HG03354 (cell line): Measurements from ENCODE around the gene RFESD.
A peak's percentile ranks its signal among the peaks of the same experiment; 100 is the strongest.
"Not testable (repeated sequence)": the region's sequence is repeated elsewhere in the genome, so short reads cannot be mapped to it uniquely, and the experiment has no call there.

Source experiments
- ATAC-seq: cut with Tn5 transposase; IDR thresholded peaks from one replicate; pipeline ENCODE4 v1.9.1; 2021; ENCODE audit warnings: mild to moderate bottlenecking; ENCODE audit not compliant: unreplicated experiment, poor library complexity, severe bottlenecking

RFESD gene

GRCh38 chr5:95627971-95628810 is 18.4 kb upstream of the RFESD start:
- ATAC-seq: no peak

DNA sequence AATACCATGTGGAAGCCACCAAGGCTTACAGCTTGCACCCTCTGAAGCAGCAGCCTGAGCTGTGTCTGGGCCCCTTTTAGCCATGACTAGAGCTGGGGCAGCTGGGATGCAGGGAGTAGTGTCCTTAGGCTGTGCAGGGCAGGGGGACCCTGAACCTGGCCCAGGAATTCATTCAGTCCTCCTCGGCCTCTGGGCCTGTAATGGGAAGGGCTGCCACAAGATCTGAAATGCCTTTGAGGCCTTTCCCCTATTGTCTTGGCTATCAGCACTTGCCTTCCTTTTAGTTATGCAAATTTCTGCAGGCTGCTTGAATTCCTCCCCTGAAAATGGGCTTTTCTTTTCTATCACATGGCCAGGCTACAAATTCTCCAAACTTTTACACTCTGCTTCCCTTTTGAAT is 17.6 kb upstream of the RFESD start:
- no peak for ATAC-seq

- ATAC-seq: no peak
Measured at GRCh38 chr5:95630394-95630917, 16.1 kb upstream of the RFESD start.

DNA sequence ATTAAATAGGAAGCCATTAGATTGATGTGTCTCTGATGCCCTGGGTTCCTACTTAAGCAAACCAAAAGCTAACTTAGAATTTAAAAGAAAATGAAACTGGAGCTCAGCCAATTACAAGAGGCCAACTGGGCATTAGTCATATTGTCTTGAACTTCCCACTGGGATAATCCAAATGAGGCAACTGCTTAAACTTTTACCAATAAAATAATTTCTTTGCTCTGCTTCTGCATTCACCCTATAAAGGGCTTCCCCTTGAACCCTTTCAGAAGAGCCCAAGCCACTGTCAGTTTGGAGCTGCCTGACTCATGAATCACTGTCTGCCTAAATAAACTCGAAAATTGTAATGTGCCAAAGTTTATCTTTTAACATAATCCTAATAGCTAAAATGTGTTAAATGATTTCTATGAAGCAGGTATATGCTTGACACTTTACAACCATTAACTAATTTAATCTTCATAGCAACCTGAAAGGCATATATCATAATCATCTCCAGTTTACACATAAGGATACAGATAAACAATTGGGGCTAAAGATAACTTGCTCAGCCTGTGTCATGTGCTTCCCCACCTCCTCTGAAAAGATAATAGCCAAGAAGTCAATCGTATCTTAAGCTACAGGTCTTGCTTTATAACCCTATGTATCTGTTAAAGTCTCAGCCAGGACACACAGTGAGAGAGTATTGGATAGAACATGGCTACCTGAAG is 15.2 kb upstream of the RFESD start:
- ATAC-seq: no peak

GRCh38 chr5:95631991-95632675 is 14.4 kb upstream of the RFESD start:
- peak; percentile 99 for ATAC-seq

- not testable (repeated sequence) for ATAC-seq
Measured at GRCh38 chr5:95632942-95633341, 13.6 kb upstream of the RFESD start.

GRCh38 chr5:95633671-95634070 is 12.9 kb upstream of the RFESD start:
- ATAC-seq: no peak

GRCh38 chr5:95634081-95634480 is 12.5 kb upstream of the RFESD start:
- ATAC-seq: no peak

- no peak for ATAC-seq
Measured at GRCh38 chr5:95638632-95639031, 7.9 kb upstream of the RFESD start.

- no peak for ATAC-seq
Measured at GRCh38 chr5:95641741-95642220, 4.8 kb upstream of the RFESD start.

- ATAC-seq: no peak
Measured at GRCh38 chr5:95643152-95643551, 3.4 kb upstream of the RFESD start.

DNA sequence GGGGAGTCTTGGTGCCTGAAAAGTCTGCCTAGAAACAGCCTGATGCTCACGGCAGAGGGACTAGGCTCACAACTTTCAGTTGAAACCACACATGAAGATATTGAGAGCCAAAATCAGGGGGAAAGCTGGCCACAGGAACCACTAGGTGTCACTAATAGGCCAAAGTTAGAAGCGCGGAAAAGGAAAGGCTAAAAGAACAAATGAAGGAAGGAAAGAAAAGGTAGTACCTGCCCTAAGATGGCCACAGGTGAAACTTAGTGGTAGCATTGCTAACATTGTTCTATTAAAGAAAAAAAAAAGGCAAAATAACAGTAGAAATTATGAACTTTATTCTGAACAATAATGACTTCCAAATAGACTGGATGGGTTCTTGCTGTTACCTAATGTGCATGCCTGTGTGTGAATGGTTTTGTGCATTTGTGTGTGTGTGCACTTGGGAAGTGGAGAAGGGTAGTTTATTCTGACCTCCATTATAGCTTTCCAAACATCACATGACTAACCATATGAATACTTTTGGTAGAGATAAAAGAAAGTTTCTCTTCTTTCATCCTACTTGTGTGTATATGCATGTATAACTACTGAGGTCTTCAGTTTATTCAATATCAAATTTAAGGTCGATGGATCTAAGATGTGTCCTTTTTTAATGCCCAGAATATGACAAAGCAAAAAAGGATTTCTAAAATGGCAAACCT is 2.1 kb upstream of the RFESD start:
- peak; percentile 37 for ATAC-seq

GRCh38 chr5:95646226-95646568 is 380 bp upstream of the RFESD start:
- ATAC-seq: not testable (repeated sequence)

DNA sequence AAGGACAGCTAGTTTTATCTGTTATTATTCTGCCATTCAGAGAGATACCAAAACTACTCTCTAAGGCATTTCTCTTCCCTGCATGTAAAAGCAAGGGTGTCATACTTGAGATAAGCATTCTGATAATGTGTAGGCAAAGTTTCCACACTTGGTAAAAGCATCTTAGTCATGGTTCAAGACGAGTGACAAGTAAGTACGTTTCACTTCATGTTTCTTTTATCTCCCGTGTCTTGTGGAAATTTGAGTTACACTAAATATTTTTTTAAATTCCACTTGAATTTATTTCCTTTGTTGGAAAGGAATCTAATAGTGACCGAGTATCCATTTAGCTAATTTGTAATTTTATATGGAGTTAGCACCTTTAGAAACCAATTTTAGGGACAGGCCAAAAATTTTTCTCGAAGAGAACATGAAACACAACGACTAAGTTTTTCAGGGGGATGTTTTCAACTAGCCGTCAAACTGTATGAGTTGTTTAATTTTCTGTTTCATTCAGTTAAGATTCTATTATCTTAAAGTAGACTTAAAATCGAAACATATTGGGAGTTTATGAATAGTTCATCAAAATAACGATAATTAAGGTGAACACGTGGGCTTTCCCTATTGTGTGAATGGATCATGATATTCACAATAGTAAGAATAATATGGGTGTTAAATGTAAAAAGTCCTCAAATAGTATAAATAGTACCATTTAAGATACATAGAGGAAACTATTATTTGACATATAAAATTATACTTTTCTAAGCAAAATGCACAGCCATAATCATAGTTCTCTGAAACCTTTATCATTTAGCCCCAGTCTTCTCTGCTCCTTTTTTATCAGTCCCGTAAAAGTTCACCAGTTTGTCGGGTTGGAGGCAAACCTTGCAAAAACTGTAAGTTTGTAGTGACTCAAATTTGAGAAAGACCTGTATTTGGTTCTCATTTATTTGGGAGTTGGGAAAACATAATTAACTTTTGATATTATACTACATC is 1.6 kb downstream of the RFESD start:
- ATAC-seq: no peak

GRCh38 chr5:95649274-95649673 is 2.7 kb downstream of the RFESD start:
- ATAC-seq: no peak

DNA sequence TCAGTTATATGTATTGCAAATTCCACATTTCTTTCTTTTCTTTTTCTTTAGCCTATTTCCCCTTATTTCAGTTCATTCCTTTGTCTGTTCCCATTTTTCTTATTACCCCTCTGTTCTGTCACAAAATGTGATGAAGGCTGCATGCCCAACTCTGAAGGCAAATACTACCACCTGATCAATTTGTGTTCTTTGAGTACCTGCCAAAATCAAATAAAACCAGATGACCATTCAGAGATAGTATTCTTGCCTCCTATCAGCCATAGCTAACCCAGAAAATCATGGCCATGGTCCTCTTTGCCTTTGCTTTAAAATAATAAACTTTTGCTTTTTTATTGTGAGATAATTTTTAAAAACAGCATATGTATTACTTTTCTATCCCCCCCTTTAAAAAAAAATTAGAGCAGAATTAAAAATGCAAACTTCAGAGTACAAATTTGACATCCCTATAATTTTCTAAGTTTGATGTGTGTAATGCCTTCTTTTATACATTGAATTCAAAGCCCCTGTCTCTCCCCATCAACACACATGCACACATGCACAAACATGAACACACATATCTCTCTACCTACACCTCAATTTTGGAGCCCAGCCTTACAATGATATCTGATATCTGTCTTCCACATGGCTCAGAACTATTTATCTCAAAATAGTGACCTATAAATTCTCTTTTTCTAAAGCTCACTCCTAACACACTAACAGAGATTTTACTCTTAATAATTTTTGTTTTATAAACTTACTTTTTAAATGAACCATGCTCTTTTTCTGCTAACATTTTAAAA is 3.5 kb downstream of the RFESD start:
- ATAC-seq: no peak

DNA sequence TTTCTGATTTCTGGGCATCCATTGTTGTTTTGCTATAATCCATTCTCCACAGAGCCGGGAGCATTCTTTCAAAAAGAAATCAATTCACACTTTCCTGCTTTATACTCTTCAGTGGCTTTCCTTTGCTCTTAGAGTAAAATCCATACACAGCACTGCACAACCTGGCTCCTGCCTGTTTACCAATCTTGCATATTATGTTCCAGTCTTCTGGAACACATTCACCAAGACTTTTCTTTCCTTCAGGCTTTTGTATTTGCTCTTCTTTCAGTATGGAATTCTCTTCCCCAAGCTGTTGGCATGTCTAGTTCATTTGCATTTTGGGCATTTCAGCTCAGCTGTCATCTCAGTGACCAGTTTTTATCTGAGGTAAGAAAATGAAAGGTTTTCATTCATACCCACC is 6.3 kb downstream of the RFESD start:
- no peak for ATAC-seq

DNA sequence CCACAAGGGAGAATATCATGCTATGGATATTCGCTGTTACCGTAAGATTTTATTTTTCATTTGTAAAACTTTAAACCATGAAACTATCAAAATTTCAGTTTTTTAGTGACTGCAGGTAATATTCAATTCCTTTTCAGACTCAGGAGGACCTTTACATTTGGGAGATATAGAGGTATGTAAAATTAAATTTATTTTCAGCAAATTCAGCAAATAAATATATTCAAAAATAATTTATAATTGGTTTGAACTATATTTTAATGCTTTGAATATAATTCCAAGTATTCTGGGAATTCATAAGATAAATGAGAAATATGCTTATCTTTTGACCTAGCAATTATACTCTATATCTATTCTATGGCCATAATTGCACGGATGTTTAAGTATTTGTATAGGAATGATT is 7.6 kb downstream of the RFESD start:
- ATAC-seq: no peak
